Activated B cell treated with CpG ODN at 0.5 μM for 24 hours (primary cell): ENCODE data around the gene RGS9BP. TPM values are rescaled to one million over a fixed set of nuclear protein-coding genes. Genes with fewer than 3 reads are reported as not detected.
"Not testable (repeated sequence)": the region's sequence is repeated elsewhere in the genome, so short reads cannot be mapped to it uniquely, and the experiment has no call there.

Source experiments
- ATAC-seq: fragments of 200-7000 bp; cut with Tn5 transposase; one replicate; pipeline ENCODE4 v1.10.0; 2021; ENCODE audit warnings: low read depth, mild to moderate bottlenecking, moderate library complexity
- CTCF ChIA-PET: fragments of 350-600 bp; sonication (Branson Sonifier 250); formaldehyde crosslinking; loops from one replicate; lab custom pipeline; 2021; ENCODE audit warnings: antibody characterized with exemption; lab: Charles Lee
- POLR2A ChIA-PET: fragments of 350-600 bp; sonication (Branson Sonifier 250); formaldehyde crosslinking; loops from one replicate; lab custom pipeline; 2021; ENCODE audit warnings: antibody characterized with exemption; lab: Charles Lee
- DNase-seq: peaks from one replicate; pipeline ENCODE4 v3.0.0; 2022
- H3K27ac Mint-ChIP-seq: one replicate; pipeline ENCODE4 v1.8.0; 2020; ENCODE audit warnings: mixed read lengths
- H3K27me3 Mint-ChIP-seq: one replicate; pipeline ENCODE4 v1.8.0; 2021; ENCODE audit warnings: mixed read lengths
- H3K36me3 Mint-ChIP-seq: one replicate; pipeline ENCODE4 v1.8.0; 2021; ENCODE audit warnings: low read depth, mixed read lengths
- H3K4me1 Mint-ChIP-seq: one replicate; pipeline ENCODE4 v1.8.0; 2021; ENCODE audit warnings: mixed read lengths
- H3K4me3 Mint-ChIP-seq: one replicate; pipeline ENCODE4 v1.8.0; 2020; ENCODE audit warnings: mild to moderate bottlenecking, mixed read lengths
- H3K9me3 Mint-ChIP-seq: one replicate; pipeline ENCODE4 v1.8.0; 2020; ENCODE audit warnings: mixed read lengths
- CTCF ChIP-seq: fragments of 200-600 bp; IDR thresholded peaks from one replicate; pipeline ENCODE4 v1.8.0; 2022; ENCODE audit warnings: antibody characterized with exemption, mild to moderate bottlenecking
- intact Hi-C: fragments of 100-400 bp; cut with micrococcal nuclease; formaldehyde crosslinking; loops from one replicate; pipeline ENCODE4 v1.15.1; 2024
- total RNA-seq: library from RNA; stranded (reverse); gene quantifications from 2 replicates; pipeline ENCODE4 v1.2.3, GENCODE V29; 2022

The RGS9BP gene
- total RNA-seq, 1 donor from 2014 or later = not detected

- Mint-ChIP-seq H3K27me3 (no peaks in the 10 kb centered on the region), H3K27ac (peak within 1 kb of the TSS; percentile 70), H3K9me3 (no peaks in the 10 kb centered on the region), H3K4me1 (peaks cover 41% of the 10 kb centered on the region), H3K36me3 (peaks cover 2% of the 10 kb centered on the region), H3K4me3 (peak within 1 kb of the TSS; percentile 85)
- DNase-seq (peak; percentile 74), ATAC-seq (peak; percentile 94)
- intact Hi-C loops = loop anchor here (1.0 to 5.0 kb wide), 4 partner anchors 16 to 344 kb away; partner anchors contain the start of genes ANKRD27, CEP89, FAAP24 and PDCD5
- CTCF ChIA-PET = no interaction called here
- POLR2A ChIA-PET = interaction anchor here (0.8 to 1.4 kb wide), 7 partner anchors 13 to 390 kb away, joined by 3 to 28 read pairs (median 4); partner anchors contain the start of genes ANKRD27, DPY19L3, GPATCH1 and RGS9BP
- no peak for TF ChIP-seq CTCF
Measured at GRCh38 chr19:32691291-32691951, 15.8 kb downstream of the RGS9BP start, which contains the start of gene NUDT19. TSS of gene NUDT19 (plus strand) at chr19:32691821. CDS start at chr19:32691961, 140 bp downstream.

DNA sequence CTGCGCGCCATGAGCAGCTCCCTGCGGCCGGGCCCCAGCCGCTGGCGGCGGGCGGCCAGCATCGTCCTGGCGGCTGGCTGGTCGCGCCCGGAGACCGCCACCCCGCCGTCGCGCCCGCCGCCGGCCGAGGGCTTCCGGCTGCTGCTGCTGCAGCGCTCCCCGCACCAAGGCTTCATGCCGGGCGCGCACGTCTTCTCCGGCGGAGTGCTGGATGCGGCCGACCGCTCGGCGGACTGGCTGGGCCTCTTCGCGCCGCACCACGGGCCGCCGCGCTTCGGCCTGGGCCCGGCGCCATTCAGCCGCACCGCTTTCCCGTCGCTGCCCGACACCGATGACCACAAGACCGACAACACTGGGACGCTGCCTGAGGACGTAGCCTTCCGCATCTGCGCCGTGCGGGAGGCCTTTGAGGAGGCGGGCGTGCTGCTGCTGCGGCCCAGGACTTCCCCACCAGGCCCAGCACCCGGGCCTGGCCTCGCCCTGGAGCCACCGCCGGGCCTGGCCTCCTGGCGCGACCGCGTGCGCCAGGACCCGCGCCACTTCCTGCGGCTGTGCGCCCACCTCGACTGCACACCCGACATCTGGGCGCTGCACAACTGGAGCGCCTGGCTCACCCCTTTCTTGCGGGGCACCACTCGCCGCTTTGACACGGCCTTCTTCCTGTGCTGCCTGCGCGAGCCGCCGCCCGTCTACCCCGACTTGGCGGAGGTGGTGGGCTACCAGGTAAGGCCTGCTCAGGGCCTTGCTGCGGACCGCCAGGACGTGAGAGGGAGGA, 16.5 kb downstream of the RGS9BP start:
- peaks cover 42% of the 10 kb centered on the region for H3K4me1 Mint-ChIP-seq
- H3K36me3 Mint-ChIP-seq = peaks cover 2% of the 10 kb centered on the region
- DNase-seq (no peak), ATAC-seq (peak; percentile 62)
- ChIA-PET CTCF (no interaction called here), POLR2A (interaction anchor here (0.8 to 1.4 kb wide), 7 partner anchors 14 to 389 kb away, joined by 3 to 28 read pairs (median 4); partner anchors contain the start of genes ANKRD27, DPY19L3, GPATCH1 and RGS9BP)
- peak overlapping the region; percentile 66 for H3K27ac Mint-ChIP-seq
- H3K9me3 Mint-ChIP-seq = no peaks in the 10 kb centered on the region
- TF ChIP-seq CTCF = no peak
- H3K27me3 Mint-ChIP-seq = no peaks in the 10 kb centered on the region
- H3K4me3 Mint-ChIP-seq = peak overlapping the region; percentile 85
- intact Hi-C loops = loop anchor here (1.0 to 5.0 kb wide), 4 partner anchors 17 to 345 kb away; partner anchors contain the start of genes ANKRD27, CEP89, FAAP24 and PDCD5

GRCh38 chr19:32692727-32693061, 17.0 kb downstream of the RGS9BP start:
- peak overlapping the region; percentile 85 for H3K4me3 Mint-ChIP-seq
- no peaks in the 10 kb centered on the region for H3K27me3 Mint-ChIP-seq
- ATAC-seq (no peak), DNase-seq (no peak)
- ChIA-PET CTCF (no interaction called here), POLR2A (no interaction called here)
- H3K27ac Mint-ChIP-seq = peak overlapping the region; percentile 70
- H3K9me3 Mint-ChIP-seq = no peaks in the 10 kb centered on the region
- no peak for TF ChIP-seq CTCF
- intact Hi-C loops = loop anchor here (5.0 kb wide), 2 partner anchors 280 to 345 kb away; partner anchors contain the start of genes CEP89, FAAP24 and ZNF507
- peaks cover 42% of the 10 kb centered on the region for H3K4me1 Mint-ChIP-seq
- H3K36me3 Mint-ChIP-seq = peaks cover 6% of the 10 kb centered on the region

DNA sequence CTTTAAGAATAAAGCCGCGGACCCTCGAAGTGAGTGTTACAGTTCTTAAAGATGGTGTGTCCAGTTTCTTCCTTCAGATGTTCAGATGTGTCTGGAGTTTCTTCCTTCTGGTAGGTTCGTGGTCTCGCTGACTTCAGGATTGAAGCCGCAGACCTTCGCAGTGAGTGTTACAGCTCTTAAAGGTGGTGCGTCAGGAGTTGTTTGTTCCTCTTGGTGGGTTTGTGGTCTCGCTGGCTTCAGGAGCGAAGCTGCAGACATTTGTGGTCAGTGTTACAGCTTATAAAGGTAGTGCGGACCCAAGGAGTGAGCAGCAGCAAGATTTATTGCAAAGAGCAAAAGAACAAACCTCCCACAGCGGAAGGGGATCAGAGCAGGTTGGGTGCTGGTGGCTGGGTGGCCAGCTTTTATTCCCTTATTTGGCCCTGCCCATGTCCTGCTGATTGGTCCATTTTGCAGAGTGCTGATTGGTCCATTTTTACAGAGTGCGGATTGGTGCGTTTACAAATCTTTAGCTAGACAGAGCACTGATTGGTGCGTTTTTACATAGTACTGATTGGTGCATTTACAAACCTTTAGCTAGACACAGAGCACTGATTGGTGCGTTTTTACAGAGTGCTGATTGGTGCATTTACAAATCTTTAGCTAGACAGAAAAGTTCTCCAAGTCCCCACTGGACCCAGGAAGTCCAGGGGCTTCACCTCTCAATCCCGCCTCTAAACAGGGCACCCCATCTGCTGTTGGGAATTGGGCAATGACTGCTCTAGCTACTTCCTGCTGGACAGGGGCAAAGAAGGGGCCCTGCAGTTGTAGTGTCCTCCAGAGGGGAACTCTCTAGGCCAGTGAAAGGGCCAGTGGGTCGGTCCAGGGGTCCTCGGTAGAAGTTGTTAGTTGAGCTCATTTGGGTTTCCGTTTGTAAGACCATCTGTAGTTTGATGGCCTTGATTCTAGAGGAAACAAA, 17.8 kb downstream of the RGS9BP start:
- CTCF ChIA-PET, H3K9me3 Mint-ChIP-seq, DNase-seq, H3K27me3 Mint-ChIP-seq, ATAC-seq: not testable (repeated sequence)
- Mint-ChIP-seq H3K4me1 (peaks cover 44% of the 10 kb centered on the region), H3K36me3 (peaks cover 12% of the 10 kb centered on the region), H3K27ac (peak overlapping the region; percentile 70), H3K4me3 (peak overlapping the region; percentile 85)
- intact Hi-C loops = loop anchor here (5.0 kb wide), 2 partner anchors 279 to 346 kb away; partner anchors contain the start of genes CEP89, FAAP24 and ZNF507
- POLR2A ChIA-PET = interaction anchor here (0.6 to 0.7 kb wide), 2 partner anchors 113 to 278 kb away, joined by 3 read pairs; partner anchors contain the start of gene PDCD5

DNA sequence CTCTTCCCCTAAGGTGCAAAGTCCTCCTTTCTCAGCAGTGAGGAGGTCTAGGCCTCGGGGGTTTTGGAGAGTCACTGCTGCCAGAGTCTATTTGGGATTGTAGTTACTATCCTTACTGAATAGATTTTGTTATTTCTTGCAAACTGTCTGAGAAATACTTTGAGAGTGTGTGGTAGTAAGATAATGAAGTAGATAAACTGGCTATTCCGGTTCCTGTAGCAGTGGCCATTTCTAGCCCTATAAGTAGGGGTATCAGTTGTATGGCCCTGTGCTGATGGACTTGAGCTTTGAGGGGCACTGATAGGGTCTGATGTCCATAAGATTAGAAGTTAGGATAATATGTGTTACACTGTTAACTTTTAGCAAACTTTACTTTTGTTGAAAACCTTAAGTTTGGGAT, 18.7 kb downstream of the RGS9BP start:
- DNase-seq, CTCF ChIA-PET, H3K9me3 Mint-ChIP-seq, H3K27me3 Mint-ChIP-seq, ATAC-seq, H3K27ac Mint-ChIP-seq: not testable (repeated sequence)
- intact Hi-C loops = loop anchor here (5.0 kb wide), 2 partner anchors 278 to 347 kb away; partner anchors contain the start of genes CEP89, FAAP24 and ZNF507
- peaks cover 44% of the 10 kb centered on the region for H3K4me1 Mint-ChIP-seq
- H3K36me3 Mint-ChIP-seq = peaks cover 21% of the 10 kb centered on the region
- POLR2A ChIA-PET = interaction anchor here (0.6 kb wide), 1 partner anchor 277 kb away, joined by 3 read pairs; no protein-coding TSS in a partner anchor
- H3K4me3 Mint-ChIP-seq = peak overlapping the region; percentile 19

DNA sequence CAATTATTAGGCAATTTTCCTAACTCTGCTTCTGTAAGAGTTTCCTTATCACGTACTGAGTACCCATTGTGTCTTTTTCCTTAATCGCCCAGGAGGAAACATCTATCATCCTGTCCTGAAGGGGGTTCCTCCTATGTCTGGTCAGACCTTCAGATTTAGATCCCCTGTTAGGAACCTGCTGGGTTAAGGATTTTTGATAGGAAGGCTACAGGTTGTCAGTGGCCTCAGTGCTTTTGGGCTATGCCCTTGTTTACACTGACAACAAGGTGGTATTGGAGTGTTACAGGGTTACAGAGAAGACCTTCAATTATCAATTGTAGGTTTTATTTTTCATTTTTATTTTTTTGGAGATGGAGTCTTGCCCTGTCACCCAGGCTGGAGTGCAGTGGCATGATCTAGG, 19.2 kb downstream of the RGS9BP start:
- H3K9me3 Mint-ChIP-seq, ATAC-seq, POLR2A ChIA-PET, H3K27ac Mint-ChIP-seq, DNase-seq, CTCF ChIA-PET, H3K27me3 Mint-ChIP-seq: not testable (repeated sequence)
- peak overlapping the region; percentile 19 for H3K4me3 Mint-ChIP-seq
- intact Hi-C loops = loop anchor here (5.0 kb wide), 2 partner anchors 277 to 348 kb away; partner anchors contain the start of genes CEP89, FAAP24 and ZNF507
- peaks cover 27% of the 10 kb centered on the region for H3K36me3 Mint-ChIP-seq
- peaks cover 44% of the 10 kb centered on the region for H3K4me1 Mint-ChIP-seq

DNA sequence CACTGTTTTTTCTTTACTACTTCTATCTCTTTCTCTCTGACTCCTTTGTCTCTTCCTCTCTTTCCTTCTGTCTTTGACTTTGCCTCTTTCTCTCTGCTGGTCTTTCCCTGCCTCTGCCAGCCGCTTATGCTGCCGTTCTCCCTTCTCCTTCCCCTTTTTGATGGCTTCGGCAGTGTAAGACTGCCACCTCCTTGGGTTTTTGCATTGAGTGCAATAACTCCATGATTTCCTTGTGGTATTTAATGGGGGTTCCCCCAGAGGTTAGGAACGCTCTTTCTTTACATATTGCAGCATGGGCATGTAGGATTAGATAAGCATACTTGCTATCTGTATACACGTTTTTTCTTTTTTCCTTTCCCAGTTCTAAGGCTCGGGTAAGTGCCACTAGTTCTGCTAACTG, 19.9 kb downstream of the RGS9BP start:
- not testable (repeated sequence) for H3K4me3 Mint-ChIP-seq
- H3K36me3 Mint-ChIP-seq = peaks cover 31% of the 10 kb centered on the region

GRCh38 chr19:32696771-32697170, 21.1 kb downstream of the RGS9BP start:
- DNase-seq, H3K27me3 Mint-ChIP-seq, POLR2A ChIA-PET, intact Hi-C loops, CTCF ChIA-PET, H3K9me3 Mint-ChIP-seq, H3K4me3 Mint-ChIP-seq, ATAC-seq: not testable (repeated sequence)
- H3K36me3 Mint-ChIP-seq = peaks cover 37% of the 10 kb centered on the region
- peak overlapping the region; percentile 30 for H3K27ac Mint-ChIP-seq
- H3K4me1 Mint-ChIP-seq = peaks cover 36% of the 10 kb centered on the region

More for the DNA sequence above, 19.9 kb downstream of the RGS9BP start:
- CTCF ChIA-PET, H3K9me3 Mint-ChIP-seq, POLR2A ChIA-PET, DNase-seq, H3K27me3 Mint-ChIP-seq, ATAC-seq, intact Hi-C loops: not testable (repeated sequence)
- Mint-ChIP-seq H3K4me1 (peaks cover 44% of the 10 kb centered on the region), H3K27ac (peak overlapping the region; percentile 21)
